ENCODE data around the gene DDX51.

- TF ChIP-seq POLR2A (IDR thresholded peaks at IDR 0.05; ENCODE audit: low read length): no peak
- no peak for TF ChIP-seq GATA1 (IDR thresholded peaks at IDR 0.05; ENCODE audit: low read depth, low read length)
These were observed 7.8 kb upstream of the DDX51 start for GRCh38 chr12:132151766-132152410.
